NCI-H1436 (cell line): ENCODE measurements around the gene MAP3K5.
"Not testable (repeated sequence)": the region's sequence is repeated elsewhere in the genome, so short reads cannot be mapped to it uniquely, and the experiment has no call there.

ENCODE experiments used
- DNase-seq: peaks from one replicate; lab custom pipeline; 2025; lab: John Stamatoyannopoulos, UW

The MAP3K5 gene

DNA sequence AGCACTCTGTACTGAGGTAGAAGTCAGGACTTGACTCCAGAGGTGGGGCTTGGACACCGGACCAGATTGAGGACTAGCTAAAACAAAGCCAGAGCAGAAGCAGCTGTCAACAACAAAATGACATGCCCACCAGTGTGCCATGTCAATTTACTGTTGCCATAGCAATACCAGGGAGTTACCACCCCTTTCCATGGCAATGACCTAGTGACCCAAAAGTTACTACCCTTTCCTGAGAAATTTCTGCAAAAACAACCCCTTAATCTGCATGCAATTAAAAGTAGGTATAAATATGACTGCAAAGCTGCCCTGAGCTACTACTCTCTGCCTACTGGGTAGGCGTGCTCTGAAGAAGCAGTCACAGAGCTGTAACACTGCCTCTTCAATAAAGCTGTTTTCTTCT is 21.0 kb downstream of the MAP3K5 start:
- DNase-seq = no peak

DNA sequence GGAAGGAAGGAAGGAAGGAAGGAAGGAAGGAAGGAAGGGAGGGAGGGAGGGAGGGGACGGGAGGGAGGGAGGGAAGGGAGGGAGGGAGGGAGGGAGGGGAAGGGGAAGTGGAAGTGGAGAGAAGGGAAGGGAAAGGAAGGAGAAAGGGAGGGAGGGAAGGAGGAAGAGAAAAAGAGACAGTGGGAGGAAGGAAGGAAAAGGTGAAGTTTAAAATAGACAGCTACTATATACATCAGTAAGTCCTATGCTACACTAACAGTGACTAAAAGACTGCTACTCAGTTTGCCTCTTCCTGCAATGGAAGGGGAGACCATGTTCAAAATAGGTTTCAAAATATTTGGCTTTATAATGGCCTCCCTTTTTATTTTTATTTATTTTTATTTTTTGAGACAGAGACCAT is 22.5 kb downstream of the MAP3K5 start:
- no peak for DNase-seq

DNA sequence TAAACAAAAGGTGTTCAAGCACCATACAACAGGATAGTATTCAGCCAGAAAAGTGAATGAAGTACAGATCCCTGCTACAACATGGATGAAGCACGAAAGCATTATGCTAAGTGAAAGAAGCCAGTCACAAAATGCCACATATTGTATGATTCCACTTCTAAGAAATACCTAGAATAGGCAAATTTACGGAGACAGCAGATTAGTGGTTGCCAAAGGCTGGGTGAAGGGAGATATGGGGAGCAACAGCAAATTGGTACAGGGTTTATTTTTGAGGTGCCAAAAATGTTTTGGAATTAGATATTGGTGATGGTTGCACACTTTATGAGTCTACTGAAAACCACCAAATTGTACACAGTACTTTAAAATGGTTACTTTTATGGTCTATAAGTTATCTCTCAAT is 23.2 kb downstream of the MAP3K5 start:
- no peak for DNase-seq

DNA sequence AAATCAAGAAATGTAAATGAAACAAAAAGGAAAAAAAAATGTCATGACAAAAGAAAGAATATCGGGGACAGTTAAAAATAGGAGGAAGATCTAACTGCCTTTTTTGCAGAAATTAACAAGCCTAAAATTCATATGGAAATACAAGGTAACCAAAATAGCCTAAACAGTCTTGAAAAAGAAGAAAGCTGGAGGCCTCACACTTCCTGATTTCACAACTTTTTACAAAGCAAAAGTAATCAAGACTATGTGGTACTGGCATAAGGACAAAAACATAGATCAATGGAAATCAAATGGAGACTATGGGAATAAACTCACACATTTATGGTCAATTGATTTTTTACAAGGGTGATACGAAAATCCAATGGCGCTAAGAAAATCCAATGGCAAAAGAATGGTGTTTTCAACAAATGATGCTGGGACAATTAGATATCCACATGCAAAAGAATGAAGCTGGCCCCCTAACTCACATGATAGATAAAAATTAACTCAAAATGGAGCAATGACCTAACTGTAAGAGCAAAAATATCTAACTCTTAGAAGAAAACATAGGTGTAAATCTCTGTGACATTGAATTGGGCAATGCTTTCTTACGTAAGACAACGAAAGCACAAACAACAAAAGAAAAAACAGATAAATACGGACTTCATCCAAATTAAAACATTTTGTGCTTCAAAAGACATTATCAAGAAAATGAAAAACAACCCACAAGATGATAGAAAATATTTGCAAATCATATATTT is 24.5 kb downstream of the MAP3K5 start:
- no peak for DNase-seq

DNA sequence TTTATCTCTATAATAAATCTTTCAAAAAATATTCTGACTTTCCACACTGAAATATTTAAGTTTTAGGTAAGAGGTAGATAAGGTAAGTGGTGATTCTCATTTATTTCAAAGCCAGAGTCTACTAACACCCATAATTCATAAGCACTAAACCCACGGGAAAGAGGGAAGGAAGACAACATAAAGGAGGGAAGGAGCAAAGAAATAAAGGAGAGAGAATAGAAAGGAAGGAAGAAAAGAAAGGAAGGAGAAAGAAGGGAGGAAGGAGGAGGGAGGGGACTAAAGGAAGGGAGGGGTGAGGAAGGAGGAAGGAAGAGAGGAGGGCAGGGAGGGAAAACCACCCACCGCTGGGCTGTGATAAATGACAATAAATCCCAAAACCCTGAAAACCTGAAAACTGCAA is 25.2 kb downstream of the MAP3K5 start:
- no peak for DNase-seq

DNA sequence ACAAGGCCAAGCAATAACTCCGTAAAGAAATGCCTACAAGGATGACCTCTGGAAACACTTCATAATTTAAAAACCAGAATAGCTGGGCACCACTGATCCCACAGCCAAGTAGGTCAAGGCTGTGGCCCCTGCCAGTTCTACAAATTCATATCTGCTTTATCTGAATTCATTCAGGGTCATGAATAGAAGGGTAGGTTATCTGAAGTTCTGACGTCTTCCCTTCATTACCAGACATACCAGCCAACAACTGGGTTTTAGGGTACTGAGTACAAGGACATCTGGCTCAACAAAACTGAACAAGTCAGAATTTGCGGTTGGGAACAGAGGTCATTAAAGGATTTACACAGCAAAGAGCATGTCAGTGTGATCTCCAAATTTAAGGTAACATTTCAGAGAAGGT is 26.0 kb downstream of the MAP3K5 start:
- no peak for DNase-seq

DNA sequence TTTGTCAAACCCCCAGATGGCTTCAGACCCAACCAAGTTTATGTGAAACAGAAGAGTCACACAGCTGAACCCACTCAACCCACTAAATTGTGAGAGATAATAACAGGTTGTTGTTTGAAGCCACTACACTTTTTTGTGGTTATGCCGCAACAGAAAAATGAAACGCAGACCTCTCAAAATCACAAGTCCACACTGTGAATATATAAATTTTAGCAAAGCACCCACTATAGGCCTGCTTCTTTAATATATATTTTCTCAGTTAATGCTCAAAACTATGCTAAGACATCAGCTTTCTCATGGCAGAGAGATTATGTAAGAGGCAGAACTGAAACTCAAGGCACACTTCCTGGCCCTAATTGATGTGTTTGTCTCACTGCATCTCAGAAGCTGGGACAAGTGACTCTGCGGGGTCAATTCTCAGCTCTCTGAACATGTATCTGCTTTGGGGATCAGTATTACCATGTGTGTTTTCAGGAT is 27.7 kb downstream of the MAP3K5 start:
- no peak for DNase-seq

DNA sequence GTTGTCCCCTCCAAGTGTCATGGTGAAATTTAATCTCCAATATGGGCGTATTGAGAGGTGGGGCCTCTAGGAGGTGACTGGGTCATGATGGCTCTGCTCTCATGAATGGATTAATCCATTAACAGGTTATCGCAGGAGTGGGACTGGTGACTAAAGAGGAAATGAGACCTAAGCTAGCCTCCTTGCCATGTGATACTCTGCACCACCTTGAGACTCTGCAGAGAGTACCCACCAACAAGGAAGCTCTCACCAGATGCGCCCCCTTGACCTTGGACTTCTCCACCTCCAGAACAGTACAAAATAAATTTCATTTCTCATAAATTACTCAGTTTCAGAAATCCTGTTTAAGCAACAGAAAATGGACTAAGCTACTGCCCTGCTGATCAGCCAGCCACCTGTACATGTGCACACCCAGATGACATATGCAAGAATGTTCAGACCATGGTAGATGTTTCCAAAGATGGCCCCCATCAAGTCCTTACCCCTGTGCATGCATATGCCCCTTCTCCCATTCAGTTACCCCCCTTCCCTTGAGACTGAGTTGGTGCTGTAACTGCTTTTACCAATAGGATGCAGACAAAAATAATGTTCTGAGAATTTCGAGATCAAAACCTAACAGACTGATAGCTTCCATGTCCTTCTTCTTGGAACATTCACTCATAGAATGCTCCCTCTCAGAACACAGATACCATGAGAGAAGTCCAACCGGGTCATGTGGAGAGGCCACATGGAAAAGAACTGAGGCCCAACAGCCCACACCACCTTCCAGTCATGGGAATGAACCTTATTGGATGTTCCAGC is 28.4 kb downstream of the MAP3K5 start:
- no peak for DNase-seq

DNA sequence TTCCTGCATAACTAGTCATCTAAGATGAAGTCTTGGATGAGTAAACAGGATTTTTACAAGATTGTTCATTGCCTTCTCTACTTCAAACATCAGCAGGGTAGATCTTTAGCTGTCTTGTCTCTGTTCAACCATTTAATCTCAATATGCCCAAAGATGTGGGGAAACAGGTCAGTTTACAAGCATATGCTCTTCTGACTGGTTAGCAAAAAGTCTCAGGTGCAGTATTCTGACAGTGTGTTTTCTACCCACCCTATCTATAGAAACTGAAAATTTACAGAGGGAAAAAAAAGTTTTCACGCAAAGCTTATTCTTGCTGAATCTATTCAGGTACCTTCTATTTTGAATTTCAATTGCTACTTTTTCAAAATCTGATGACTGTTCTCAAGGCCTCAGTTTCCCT is 29.0 kb downstream of the MAP3K5 start:
- no peak for DNase-seq

DNA sequence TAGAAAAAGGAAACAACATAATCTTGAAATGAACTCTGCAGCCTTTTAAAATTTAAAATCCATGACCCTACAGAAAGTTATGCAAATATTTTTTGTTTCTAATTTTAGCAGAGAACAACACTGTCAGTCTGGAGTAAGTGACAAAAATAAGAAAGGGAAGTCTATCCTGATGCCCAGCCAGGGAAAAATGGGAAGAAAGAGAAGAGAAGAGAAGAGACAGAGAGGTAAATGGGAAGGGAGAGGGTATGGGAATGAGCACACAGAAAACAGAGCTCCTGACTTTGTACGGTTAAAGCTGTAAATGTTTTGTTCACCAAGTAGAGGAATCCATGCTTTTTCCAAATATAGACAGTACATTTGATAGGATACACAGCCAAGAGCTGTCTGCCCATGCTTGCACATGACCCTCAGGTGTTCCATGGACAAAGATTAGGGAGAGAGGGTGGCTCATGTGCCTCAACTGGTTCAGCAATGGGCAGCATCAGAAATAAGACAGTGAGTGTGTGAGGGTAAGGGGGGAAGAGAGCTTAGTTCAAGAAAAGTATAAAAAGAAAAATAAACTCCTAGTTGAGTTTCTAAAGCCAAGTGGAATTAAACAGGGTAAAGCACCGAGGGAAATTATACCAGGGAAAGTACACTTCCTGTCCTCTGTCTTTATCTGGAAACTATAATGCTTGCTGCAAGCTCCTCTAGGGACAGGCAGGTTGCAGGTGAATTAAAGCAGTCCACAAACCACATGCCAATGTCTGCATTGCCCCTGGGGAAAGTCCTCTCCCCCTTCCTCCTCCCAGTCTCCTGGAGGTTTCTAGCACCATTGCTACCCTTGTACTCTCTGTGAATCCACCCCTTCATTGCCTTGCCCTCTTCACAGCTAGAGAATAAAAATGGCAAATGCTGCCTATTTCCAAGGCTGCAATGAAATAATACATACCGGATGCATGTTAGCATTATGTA is 30.0 kb downstream of the MAP3K5 start:
- DNase-seq = peak; percentile 17

DNA sequence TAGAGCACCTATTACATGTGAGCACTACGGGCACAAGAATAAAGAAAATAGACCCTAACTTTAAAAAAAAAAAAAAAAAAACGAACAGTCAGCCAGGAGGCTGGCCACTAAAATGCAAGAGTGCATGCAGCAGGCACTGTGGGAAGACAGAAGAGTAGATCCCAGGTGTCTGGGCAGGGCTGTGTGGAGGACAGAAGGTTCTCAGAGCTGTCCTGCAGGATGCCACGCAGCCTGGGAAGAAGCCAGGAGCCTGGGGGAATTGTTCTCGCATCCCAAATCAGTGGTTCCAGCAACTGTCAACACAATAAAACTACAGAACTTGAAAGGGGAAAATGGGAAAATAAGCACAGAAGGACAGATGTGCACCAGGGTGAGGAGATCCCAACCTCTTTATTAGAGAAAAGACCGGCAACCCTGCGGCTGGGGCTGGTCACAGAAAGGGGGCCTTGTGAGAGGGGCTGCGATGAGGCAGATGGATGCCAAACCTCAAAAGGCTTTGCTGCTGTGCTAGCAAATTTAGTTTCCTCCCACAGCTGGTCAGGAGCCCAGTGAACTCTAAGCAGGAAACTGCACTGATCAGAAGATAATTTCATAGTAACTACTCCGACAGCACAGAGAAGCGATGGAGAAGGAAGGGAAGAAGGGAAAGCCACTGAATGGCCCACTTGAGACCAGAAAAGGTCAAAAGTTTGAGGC is 30.9 kb downstream of the MAP3K5 start:
- no peak for DNase-seq

DNA sequence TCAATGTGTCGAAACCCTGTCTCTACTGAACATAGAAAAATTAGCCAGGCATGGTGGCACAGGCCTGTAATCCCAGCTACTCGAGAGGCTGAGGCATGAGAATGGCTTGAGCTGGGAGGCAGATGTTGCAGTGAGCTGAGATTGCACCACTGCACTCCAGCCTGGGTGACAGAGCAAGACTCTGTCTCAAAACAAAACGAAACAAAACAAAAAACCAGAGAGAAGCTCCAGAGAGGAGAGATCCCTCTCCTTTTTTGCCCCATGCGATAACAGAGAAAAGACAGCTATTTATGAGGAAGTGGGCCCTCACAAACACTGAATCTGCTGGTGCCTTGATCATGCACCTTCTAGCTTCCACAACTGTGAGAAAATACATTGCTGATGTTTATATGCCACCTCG is 31.5 kb downstream of the MAP3K5 start:
- not testable (repeated sequence) for DNase-seq

DNA sequence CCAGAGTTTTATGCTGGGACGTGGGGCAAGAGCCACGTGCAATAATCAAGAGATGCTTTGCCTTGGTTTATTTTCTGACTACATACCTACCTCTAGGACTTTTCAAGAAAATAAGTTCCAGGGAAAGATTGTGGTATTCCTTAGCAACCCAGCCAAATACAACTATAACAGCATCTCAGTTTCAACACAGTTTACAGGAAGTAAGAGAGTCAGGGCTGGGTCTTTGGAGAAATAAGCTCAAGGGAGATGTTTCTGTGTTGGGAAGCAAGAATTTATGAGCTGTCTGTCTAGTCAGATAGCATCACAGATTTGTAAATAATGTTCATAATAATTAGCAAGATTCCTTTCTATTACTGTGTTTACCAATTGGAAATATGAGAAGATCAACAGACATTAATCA is 35.1 kb downstream of the MAP3K5 start:
- DNase-seq = no peak

DNA sequence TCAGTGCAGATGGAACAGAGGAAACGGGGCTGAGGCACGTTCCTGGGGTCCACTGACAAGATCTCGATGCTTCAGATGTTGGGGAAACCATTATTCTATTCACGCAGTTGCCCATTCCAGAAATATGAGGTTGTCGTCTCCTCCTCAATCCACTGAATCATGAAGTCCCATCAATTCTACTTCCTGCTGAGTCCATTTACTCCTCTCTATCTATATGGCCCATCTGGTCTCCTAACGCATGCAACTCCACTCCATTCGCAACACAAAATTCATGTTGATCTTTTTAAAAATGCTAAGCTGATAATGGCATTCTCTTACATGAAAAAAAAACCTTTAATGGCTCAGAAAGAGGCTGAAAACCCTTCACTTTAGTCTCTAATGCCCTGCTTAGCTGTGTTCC is 37.5 kb downstream of the MAP3K5 start:
- no peak for DNase-seq

DNA sequence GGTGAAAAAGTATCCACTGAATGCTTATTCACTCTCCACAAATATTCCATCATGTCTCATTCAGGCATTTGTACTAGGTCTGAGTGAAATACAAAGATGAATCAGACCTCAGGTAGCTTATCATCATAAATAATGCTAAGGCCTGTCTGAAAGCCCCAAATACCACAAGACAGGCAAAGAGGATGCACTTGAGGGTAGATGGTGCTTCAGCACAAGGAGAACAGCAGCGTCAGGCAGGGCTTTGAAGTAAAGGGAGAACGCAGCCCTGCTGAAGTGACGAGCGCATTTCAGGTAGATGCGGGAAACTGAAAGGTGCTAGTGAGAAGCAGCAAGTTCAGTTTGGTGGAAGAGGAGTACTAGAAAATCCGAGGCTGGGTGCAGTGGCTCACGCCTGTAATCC is 38.7 kb downstream of the MAP3K5 start:
- no peak for DNase-seq

DNA sequence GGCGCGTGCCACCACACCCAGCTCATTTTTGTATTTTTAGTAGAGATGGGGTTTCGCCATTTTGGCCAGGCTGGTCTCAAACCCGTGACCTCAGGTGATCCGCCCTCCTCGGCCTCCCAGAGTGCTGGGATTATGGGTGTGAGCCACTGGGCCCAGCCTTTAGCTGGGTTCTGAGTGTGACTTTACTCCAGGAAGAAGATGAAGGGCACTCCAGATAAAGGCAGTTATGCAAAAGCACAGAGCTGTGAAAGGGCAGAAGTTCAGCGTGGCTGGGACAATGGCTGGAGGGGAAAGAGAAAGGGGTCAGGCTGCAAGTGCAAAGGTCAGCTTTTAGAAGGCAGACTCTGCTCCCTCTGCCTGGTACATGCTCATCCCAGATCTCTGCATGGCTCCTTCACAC is 39.7 kb downstream of the MAP3K5 start:
- no peak for DNase-seq

DNA sequence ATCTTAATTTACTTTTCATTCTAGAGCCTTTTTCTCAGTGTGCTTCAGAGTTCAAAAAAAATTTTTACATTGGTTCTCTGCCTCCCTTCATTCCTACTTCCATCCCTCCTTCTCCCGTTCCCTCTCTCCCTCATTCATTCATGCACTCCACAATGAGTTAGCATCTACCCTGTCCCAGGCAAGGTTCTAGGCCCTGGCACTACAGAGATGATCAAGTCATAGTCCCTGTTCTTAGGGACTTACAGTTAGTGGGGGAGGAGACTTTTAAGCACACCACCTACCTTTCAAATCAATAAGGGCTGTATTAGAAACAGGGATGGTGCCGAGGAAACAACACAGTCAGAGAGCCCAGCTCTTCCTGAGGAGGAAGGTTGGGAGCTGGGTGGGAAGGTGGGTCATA is 40.3 kb downstream of the MAP3K5 start:
- DNase-seq = no peak

DNA sequence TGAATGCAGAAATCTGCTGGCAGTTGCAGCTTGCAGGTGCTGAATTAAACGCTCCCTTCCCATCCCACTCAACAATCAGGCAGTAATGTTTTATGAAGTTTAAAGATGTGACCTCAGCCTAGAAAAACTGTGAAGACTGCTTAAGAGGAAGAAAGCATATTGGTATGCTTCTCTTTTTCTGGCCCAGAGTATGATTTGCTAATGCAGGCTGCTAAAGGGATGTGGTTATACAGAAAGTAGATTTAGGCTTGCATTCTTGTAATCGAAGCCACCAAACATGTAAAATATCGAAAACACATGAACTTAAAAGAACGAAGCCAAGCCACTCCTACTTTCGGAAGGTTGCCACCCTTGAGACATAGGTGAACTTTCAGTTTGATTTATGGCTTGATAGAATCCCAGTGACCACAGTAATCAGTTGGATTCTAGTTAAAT is 40.7 kb downstream of the MAP3K5 start:
- DNase-seq = no peak

DNA sequence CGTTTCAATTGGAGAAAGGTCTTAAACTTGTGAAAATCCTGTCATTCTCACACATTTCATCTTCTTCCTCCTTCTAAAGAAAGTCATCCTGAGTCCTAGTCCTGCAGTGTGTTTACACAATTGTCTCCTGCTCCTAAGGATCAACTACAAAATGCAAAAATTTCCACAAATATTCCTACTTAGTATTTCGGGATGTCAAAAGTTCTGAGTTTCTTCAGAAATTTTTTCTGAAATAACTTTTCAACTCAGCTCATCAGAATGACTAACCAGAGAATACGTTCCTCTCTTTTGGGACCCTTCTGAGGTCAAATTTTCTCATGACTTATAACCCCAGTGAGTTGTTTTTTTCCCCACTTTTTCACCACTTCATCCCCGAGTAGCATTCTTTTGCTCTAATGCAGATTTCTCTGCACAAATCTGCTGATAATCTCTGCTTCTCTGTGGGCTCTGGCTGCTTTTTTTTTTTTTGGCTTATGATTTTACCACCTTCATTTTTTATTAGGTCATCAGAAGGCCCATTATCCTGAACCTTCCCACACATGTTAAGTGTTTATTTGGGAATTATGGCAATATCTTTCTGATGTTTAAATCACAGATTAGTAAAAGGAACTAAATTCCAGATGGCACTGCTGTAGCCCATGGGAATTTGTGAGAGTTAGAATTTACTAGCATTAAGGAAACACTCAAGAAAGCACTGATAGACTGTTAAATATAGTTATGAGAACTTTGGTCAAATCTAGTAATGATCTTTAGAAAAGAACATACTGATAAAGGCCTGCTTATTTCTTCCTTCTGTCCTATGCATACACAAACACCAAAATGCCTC is 41.4 kb downstream of the MAP3K5 start:
- no peak for DNase-seq

DNA sequence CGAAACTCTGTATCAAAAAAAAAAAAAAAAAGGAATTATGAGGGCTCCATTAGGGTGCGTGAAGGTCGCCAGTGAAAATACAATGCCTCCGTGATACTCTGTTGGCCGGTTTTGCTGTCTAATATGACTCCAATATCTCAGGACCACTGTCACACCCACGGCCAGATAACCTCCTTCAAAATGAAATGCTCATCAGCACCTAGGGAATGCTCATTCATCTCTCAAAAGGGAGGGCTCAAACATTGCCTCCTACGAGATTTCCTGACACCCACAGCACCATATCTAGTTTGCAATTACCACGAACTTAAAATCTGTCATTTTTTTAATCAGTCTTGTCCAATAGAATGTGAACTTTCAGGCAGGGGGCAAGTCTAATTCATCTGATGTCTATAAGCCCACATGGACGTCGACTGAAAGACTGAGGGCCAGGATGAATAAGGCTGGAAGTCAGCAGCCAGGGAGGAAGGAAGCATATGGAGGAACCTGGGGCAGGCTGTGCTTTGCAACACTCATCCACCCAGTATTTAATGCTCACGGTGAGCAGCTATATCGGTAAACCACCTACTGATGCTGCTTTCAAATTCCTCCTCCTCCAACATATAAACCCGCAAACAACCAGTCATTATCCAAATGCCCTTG is 42.8 kb downstream of the MAP3K5 start:
- DNase-seq = no peak
